CD14-positive monocyte (primary cell): Measurements from ENCODE around the gene KCNT2. TPM values are rescaled to one million over a fixed set of nuclear protein-coding genes. Genes with fewer than 3 reads are reported as not detected.

Experiments
- DNase-seq, 3 donors: peaks; one replicate each; pipeline ENCODE4 v3.0.0-alpha.2; 2011 to 2022
- H2AFZ ChIP-seq: 2 replicates; pipeline ENCODE4 v1.6.0; 2012; ENCODE audit warnings: mild to moderate bottlenecking, low read depth, low read length, inconsistent platforms; ENCODE audit not compliant: insufficient read depth, poor library complexity, severe bottlenecking
- H3K27ac ChIP-seq, 2 donors: 1 replicate in 1 of 2; 2 replicates in 1 of 2; pipeline ENCODE4 v1.5.1; 2012 to 2013; ENCODE audit warnings: low read length in 2 of 2, control low read depth in 1 of 2, inconsistent platforms in 1 of 2, low read depth in 1 of 2, mild to moderate bottlenecking in 1 of 2
- H3K27me3 ChIP-seq, 2 donors: one replicate each; pipeline versions ENCODE4 v1.6.0 to v1.6.1; 2011 to 2013; ENCODE audit warnings: low read length in 2 of 2; ENCODE audit not compliant: control insufficient read depth in 2 of 2, insufficient read depth in 2 of 2
- H3K36me3 ChIP-seq, 2 donors: replicated peaks in 1 of 2; 1 replicate in 1 of 2; 2 replicates in 1 of 2; pipeline versions ENCODE4 v1.5.1 to v1.6.1; 2012 to 2013; ENCODE audit warnings: low read length in 2 of 2, control low read depth in 1 of 2, inconsistent platforms in 1 of 2, mild to moderate bottlenecking in 1 of 2; ENCODE audit not compliant: insufficient read depth in 2 of 2, control insufficient read depth in 1 of 2
- H3K4me1 ChIP-seq, 2 donors: 1 replicate in 1 of 2; 2 replicates in 1 of 2; pipeline versions ENCODE4 v1.5.1 to v1.6.1; 2012 to 2013; ENCODE audit warnings: low read length in 2 of 2, control low read depth in 1 of 2, inconsistent platforms in 1 of 2, mild to moderate bottlenecking in 1 of 2, moderate library complexity in 1 of 2; ENCODE audit not compliant: insufficient read depth in 2 of 2, control insufficient read depth in 1 of 2
- H3K4me2 ChIP-seq: replicated peaks from 2 replicates; pipeline ENCODE3; 2012; ENCODE audit warnings: low read length, moderate library complexity, mild to moderate bottlenecking; ENCODE audit not compliant: poor library complexity, severe bottlenecking; ENCODE audit errors: extremely low read depth
- H3K4me3 ChIP-seq, 3 experiments: fragments of 200-600 bp in 1 of 3; sonication (generic) in 1 of 3; replicated peaks in 1 of 3; 1 replicate in 2 of 3; 2 replicates in 1 of 3; pipeline ENCODE4 v1.5.1; 2011 to 2013; ENCODE audit warnings: low read length in 3 of 3, mild to moderate bottlenecking in 3 of 3, control low read depth in 2 of 3, low read depth in 2 of 3, inconsistent platforms in 1 of 3, moderate library complexity in 1 of 3
- H3K79me2 ChIP-seq: 2 replicates; pipeline ENCODE4 v1.6.0; 2012; ENCODE audit warnings: mild to moderate bottlenecking, control low read depth, inconsistent platforms, low read length, moderate library complexity; ENCODE audit not compliant: insufficient read depth
- H3K9ac ChIP-seq: 2 replicates; pipeline ENCODE4 v1.6.0; 2017; ENCODE audit warnings: low read length, mild to moderate bottlenecking; ENCODE audit not compliant: insufficient read depth, poor library complexity, severe bottlenecking
- H3K9me3 ChIP-seq, 2 donors: replicated peaks in 1 of 2; 1 replicate in 1 of 2; 2 replicates in 1 of 2; pipeline versions ENCODE4 v1.5.1 to v1.6.1; 2012 to 2013; ENCODE audit warnings: low read length in 2 of 2, control low read depth in 1 of 2; ENCODE audit not compliant: control insufficient read depth in 1 of 2, insufficient read depth in 1 of 2
- H4K20me1 ChIP-seq: 2 replicates; pipeline ENCODE4 v1.6.0; 2012; ENCODE audit warnings: mild to moderate bottlenecking, low read length, control low read depth, moderate library complexity; ENCODE audit not compliant: insufficient read depth
- H3K27ac Mint-ChIP-seq, 7 donors: one replicate each; pipeline ENCODE4 v1.8.0; 2020; ENCODE audit warnings: mild to moderate bottlenecking in 7 of 7, mixed read lengths in 7 of 7, moderate library complexity in 6 of 7, inconsistent platforms in 2 of 7
- H3K27me3 Mint-ChIP-seq, 3 donors: one replicate each; pipeline ENCODE4 v1.8.0; 2021 to 2022; ENCODE audit warnings: low read depth in 3 of 3, mild to moderate bottlenecking in 3 of 3, mixed read lengths in 3 of 3, moderate library complexity in 3 of 3, inconsistent platforms in 1 of 3
- H3K36me3 Mint-ChIP-seq, 2 donors: one replicate each; pipeline ENCODE4 v1.8.0; 2020; ENCODE audit warnings: mixed read lengths in 2 of 2, inconsistent platforms in 1 of 2, mild to moderate bottlenecking in 1 of 2
- H3K4me1 Mint-ChIP-seq: one replicate; pipeline ENCODE4 v1.8.0; 2020; ENCODE audit warnings: mild to moderate bottlenecking, mixed read lengths
- H3K4me3 Mint-ChIP-seq, 2 donors: one replicate each; pipeline ENCODE4 v1.8.0; 2020; ENCODE audit warnings: mild to moderate bottlenecking in 2 of 2, mixed read lengths in 2 of 2, moderate library complexity in 1 of 2
- H3K9me3 Mint-ChIP-seq, 7 donors: one replicate each; pipeline ENCODE4 v1.8.0; 2020 to 2022; ENCODE audit warnings: mixed read lengths in 7 of 7, mild to moderate bottlenecking in 6 of 7, moderate library complexity in 6 of 7, inconsistent platforms in 2 of 7
- CTCF ChIP-seq: fragments of 200-600 bp; IDR thresholded peaks from one replicate; pipeline ENCODE4 v1.8.0; 2022; ENCODE audit warnings: antibody characterized with exemption, mild to moderate bottlenecking
- WGBS: methylation state at CpG from one replicate; pipeline ENCODE4 v1.1.5; 2013; ENCODE audit warnings: missing lambda C conversion rate; ENCODE audit not compliant: insufficient coverage; 5-methylcytosine and 5-hydroxymethylcytosine counted together
- intact Hi-C, 2 donors: fragments of 100-400 bp; cut with micrococcal nuclease; formaldehyde crosslinking; loops; one replicate each; pipeline versions ENCODE4 v1.15.0 to v1.15.1; 2023
- polyA plus RNA-seq, 3 donors: library from polyadenylated mRNA; depleted of rRNA in 1 of 3; unstranded in 2 of 3; stranded (reverse) in 1 of 3; fragments of 300-500 nt in 2 of 3; fragments of >200 nt in 1 of 3; fragmentation: Illumina TruSeq in 2 of 3; gene quantifications; 1 replicate in 2 of 3; 2 replicates in 1 of 3; pipeline ENCODE4 v1.2.3, GENCODE V29; 2012 to 2021

Gene KCNT2
- polyA plus RNA-seq, 3 donors, result not detected

GRCh38 chr1:196309386-196309785 is 298.9 kb downstream of the KCNT2 start:
- no peak for DNase-seq

GRCh38 chr1:196308176-196308575 is 300.1 kb downstream of the KCNT2 start:
- no peaks in the 10 kb centered on the region for H3K4me1 Mint-ChIP-seq
- intact Hi-C loops, result no loop called here
- Histone ChIP-seq H3K9me3 (no peaks in the 10 kb centered on the region), H3K4me2 (no peak overlapping the region), H3K27ac (no peak overlapping the region), H4K20me1 (no peaks in the 10 kb centered on the region), H3K4me1 (no peaks in the 10 kb centered on the region), H3K4me3 (no peak overlapping the region), H2AFZ (no peak overlapping the region), H3K27me3 (no peaks in the 10 kb centered on the region), H3K79me2 (no peaks in the 10 kb centered on the region), H3K36me3 (no peaks in the 10 kb centered on the region), H3K9ac (no peak overlapping the region)
- WGBS, result no CpG with 5 or more reads among the region's 1 CpG
- no peaks in the 10 kb centered on the region for H3K27me3 Mint-ChIP-seq
- H3K27ac Mint-ChIP-seq, result no peak overlapping the region
- no peak overlapping the region for H3K4me3 Mint-ChIP-seq
- TF ChIP-seq CTCF, result no peak
- no peaks in the 10 kb centered on the region for H3K36me3 Mint-ChIP-seq
- H3K9me3 Mint-ChIP-seq, result no peaks in the 10 kb centered on the region
- DNase-seq, result no peak

More at GRCh38 chr1:196309386-196309785, 298.9 kb downstream of the KCNT2 start:
- Histone ChIP-seq H2AFZ (no peak overlapping the region), H4K20me1 (no peaks in the 10 kb centered on the region), H3K79me2 (no peaks in the 10 kb centered on the region), H3K4me2 (no peak overlapping the region), H3K4me3 (no peak overlapping the region), H3K27me3 (no peaks in the 10 kb centered on the region), H3K27ac (no peak overlapping the region), H3K4me1 (no peaks in the 10 kb centered on the region), H3K36me3 (no peaks in the 10 kb centered on the region), H3K9ac (no peak overlapping the region), H3K9me3 (no peaks in the 10 kb centered on the region)
- Mint-ChIP-seq H3K27me3 (no peaks in the 10 kb centered on the region), H3K36me3 (no peaks in the 10 kb centered on the region), H3K4me3 (no peak overlapping the region), H3K9me3 (no peaks in the 10 kb centered on the region), H3K27ac (no peak overlapping the region), H3K4me1 (no peaks in the 10 kb centered on the region)
- intact Hi-C loops, result no loop called here
- no CpG with 5 or more reads among the region's 1 CpG for WGBS
- no peak for TF ChIP-seq CTCF
